GM12801 (cell line): ENCODE measurements around the gene ZCCHC24.

Experiments
- TF ChIP-seq, protein P1 (sequence below): IDR thresholded peaks from one replicate; pipeline ENCODE4 v1.5.1; 2011; ENCODE audit warnings: control low read depth; ENCODE audit not compliant: insufficient read length; ENCODE audit errors: extremely low read depth

ZCCHC24 gene

GRCh38 chr10:79443338-79444198 is 1.9 kb downstream of the ZCCHC24 start:
- TF ChIP-seq, protein P1, sequence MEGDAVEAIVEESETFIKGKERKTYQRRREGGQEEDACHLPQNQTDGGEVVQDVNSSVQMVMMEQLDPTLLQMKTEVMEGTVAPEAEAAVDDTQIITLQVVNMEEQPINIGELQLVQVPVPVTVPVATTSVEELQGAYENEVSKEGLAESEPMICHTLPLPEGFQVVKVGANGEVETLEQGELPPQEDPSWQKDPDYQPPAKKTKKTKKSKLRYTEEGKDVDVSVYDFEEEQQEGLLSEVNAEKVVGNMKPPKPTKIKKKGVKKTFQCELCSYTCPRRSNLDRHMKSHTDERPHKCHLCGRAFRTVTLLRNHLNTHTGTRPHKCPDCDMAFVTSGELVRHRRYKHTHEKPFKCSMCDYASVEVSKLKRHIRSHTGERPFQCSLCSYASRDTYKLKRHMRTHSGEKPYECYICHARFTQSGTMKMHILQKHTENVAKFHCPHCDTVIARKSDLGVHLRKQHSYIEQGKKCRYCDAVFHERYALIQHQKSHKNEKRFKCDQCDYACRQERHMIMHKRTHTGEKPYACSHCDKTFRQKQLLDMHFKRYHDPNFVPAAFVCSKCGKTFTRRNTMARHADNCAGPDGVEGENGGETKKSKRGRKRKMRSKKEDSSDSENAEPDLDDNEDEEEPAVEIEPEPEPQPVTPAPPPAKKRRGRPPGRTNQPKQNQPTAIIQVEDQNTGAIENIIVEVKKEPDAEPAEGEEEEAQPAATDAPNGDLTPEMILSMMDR: no peak

- TF ChIP-seq, protein P1: no peak
Observed at GRCh38 chr10:79442171-79443040, 3.0 kb downstream of the ZCCHC24 start.

DNA sequence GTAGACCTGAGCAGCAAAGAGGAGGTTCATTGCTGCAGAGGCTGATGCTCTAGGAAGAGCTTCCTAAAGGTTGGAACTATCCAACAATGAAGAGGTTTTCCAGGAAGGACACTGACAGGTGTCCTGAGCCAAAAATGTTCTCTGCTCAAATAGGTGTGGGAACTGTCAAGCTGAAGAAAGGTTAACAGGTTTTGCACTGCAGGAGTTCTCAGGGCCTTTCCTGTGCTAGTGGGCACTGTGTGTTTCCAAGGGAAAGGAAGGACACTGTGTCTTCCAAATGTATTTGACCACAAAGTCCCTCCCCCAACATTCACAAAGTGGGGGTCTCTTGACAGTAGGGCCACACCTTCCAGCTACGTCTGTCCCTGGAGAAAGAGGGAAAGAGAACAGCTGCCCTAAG is 4.0 kb downstream of the ZCCHC24 start:
- TF ChIP-seq, protein P1: no peak

- TF ChIP-seq, protein P1: no peak
Observed at GRCh38 chr10:79440281-79440680, 5.1 kb downstream of the ZCCHC24 start.

DNA sequence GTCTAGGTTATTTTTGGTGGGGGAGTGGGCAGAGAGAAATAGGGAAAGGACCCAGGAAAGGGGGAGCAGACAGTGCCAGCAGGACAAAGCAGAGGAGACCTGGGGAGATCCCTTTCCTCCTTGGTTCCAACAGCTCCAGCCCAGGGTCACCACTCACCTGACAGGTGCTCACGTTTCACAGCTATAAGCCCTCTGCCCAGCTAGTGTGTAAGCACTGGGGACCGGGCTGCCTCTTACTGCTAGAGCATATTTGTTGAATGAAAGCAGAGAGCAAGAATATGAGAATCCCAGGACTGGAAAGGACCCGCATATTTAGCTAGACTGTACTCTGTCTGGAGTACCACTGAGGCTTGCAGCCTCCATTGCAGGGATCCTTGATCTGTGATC is 6.7 kb downstream of the ZCCHC24 start:
- TF ChIP-seq, protein P1: no peak

- TF ChIP-seq, protein P1: no peak
Observed at GRCh38 chr10:79438021-79438698, 7.3 kb downstream of the ZCCHC24 start.
